ENCODE results near the gene IL1RAPL1. TPM values are rescaled to one million over a fixed set of nuclear protein-coding genes. Genes with fewer than 3 reads are reported as not detected.

Gene IL1RAPL1
- total and polyA plus RNA-seq, 9 of the 15 experiments (the other 6 are each of a cell fraction or from before 2014, with no cell fraction given) = 0.04 to 0.07 (median 0.04) TPM; not detected in 6

- TF ChIP-seq, protein P1, sequence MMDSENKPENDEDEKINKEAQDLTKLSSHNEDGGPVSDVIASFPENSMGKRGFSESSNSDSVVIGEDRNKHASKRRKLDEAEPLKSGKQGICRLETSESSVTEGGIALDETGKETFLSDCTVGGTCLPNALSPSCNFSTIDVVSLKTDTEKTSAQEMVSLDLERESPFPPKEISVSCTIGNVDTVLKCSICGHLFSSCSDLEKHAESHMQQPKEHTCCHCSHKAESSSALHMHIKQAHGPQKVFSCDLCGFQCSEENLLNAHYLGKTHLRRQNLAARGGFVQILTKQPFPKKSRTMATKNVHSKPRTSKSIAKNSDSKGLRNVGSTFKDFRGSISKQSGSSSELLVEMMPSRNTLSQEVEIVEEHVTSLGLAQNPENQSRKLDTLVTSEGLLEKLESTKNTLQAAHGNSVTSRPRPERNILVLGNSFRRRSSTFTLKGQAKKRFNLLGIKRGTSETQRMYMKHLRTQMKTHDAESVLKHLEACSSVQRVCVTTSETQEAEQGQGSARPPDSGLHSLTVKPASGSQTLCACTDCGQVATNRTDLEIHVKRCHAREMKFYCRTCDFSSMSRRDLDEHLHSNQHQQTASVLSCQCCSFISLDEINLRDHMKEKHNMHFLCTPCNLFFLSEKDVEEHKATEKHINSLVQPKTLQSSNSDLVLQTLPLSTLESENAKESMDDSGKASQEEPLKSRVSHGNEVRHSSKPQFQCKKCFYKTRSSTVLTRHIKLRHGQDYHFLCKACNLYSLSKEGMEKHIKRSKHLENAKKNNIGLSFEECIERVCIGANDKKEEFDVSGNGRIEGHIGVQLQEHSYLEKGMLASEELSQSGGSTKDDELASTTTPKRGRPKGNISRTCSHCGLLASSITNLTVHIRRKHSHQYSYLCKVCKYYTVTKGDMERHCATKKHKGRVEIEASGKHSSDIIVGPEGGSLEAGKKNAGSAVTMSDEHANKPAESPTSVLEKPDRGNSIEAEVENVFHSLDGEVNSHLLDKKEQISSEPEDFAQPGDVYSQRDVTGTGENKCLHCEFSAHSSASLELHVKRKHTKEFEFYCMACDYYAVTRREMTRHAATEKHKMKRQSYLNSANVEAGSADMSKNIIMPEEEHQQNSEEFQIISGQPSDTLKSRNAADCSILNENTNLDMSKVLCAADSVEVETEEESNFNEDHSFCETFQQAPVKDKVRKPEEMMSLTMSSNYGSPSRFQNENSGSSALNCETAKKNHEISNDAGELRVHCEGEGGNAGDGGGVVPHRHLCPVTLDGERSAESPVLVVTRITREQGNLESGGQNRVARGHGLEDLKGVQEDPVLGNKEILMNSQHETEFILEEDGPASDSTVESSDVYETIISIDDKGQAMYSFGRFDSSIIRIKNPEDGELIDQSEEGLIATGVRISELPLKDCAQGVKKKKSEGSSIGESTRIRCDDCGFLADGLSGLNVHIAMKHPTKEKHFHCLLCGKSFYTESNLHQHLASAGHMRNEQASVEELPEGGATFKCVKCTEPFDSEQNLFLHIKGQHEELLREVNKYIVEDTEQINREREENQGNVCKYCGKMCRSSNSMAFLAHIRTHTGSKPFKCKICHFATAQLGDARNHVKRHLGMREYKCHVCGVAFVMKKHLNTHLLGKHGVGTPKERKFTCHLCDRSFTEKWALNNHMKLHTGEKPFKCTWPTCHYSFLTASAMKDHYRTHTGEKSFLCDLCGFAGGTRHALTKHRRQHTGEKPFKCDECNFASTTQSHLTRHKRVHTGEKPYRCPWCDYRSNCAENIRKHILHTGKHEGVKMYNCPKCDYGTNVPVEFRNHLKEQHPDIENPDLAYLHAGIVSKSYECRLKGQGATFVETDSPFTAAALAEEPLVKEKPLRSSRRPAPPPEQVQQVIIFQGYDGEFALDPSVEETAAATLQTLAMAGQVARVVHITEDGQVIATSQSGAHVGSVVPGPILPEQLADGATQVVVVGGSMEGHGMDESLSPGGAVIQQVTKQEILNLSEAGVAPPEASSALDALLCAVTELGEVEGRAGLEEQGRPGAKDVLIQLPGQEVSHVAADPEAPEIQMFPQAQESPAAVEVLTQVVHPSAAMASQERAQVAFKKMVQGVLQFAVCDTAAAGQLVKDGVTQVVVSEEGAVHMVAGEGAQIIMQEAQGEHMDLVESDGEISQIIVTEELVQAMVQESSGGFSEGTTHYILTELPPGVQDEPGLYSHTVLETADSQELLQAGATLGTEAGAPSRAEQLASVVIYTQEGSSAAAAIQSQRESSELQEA (IDR thresholded peaks at IDR 0.05; ENCODE audit: low read depth) = no peak
- TF ChIP-seq BRD4 (IDR thresholded peaks at IDR 0.05) (no peak), ADNP (tag; IDR thresholded peaks at IDR 0.05) (no peak), ILK (tag; IDR thresholded peaks at IDR 0.05; ENCODE audit: borderline replicate concordance, low read depth) (no peak), FUS (optimal IDR thresholded peaks at IDR 0.05; ENCODE audit: low read depth, low read length) (no peak), ZNF696 (CRISPR knock-in tag; conservative IDR thresholded peaks at IDR 0.05) (no peak)
These were observed 34.9 kb upstream of the IL1RAPL1 start (continued) for GRCh38 chrX:28552322-28552721.

Data from K562 (cell line).